Peyer's patch (tissue), 4 donors: Measurements from ENCODE around the gene ZNF609. TPM values are rescaled to one million over a fixed set of nuclear protein-coding genes. Genes with fewer than 3 reads are reported as not detected.
A peak's percentile ranks its signal among the peaks of the same experiment; 100 is the strongest.
"Not testable (repeated sequence)": the region's sequence is repeated elsewhere in the genome, so short reads cannot be mapped to it uniquely, and the experiment has no call there.

Experiments
- DNase-seq, 3 donors: peaks; one replicate each; pipeline ENCODE4 v3.0.0-alpha.2; 2017 to 2019
- H3K27ac ChIP-seq, 4 donors: fragments of 200-600 bp; sonication (generic); one replicate each; pipeline ENCODE4 v1.5.1; 2016 to 2019
- H3K27me3 ChIP-seq, 2 donors: fragments of 200-600 bp; sonication (generic); one replicate each; pipeline ENCODE4 v1.5.1; 2019
- H3K36me3 ChIP-seq, 3 donors: fragments of 200-600 bp; sonication (generic); one replicate each; pipeline ENCODE4 v1.5.1; 2016 to 2019
- H3K4me1 ChIP-seq, 4 donors: fragments of 200-600 bp; sonication (generic); one replicate each; pipeline ENCODE4 v1.5.1; 2016 to 2019
- H3K4me3 ChIP-seq, 4 donors: fragments of 200-600 bp; sonication (generic); 1 replicate in 3 of 4; 2 replicates in 1 of 4; pipeline ENCODE4 v1.5.1; 2016 to 2019; ENCODE audit warnings: mild to moderate bottlenecking in 1 of 4
- H3K9me3 ChIP-seq, 4 donors: fragments of 200-600 bp; sonication (generic); one replicate each; pipeline ENCODE4 v1.5.1; 2016 to 2019; ENCODE audit warnings: mild to moderate bottlenecking in 1 of 4
- CTCF ChIP-seq, 6 experiments: fragments of 450-650 bp in 4 of 6; fragments of 200-600 bp in 2 of 6; sonication (generic) in 1 of 6; IDR thresholded peaks; one replicate each; pipeline ENCODE4 v1.5.1; 2017 to 2019; ENCODE audit warnings: antibody characterized with exemption in 6 of 6, mild to moderate bottlenecking in 3 of 6, moderate library complexity in 1 of 6
- POLR2A ChIP-seq, 2 donors: fragments of 450-650 bp; IDR thresholded peaks; one replicate each; pipeline ENCODE4 v1.5.1; 2017; ENCODE audit warnings: antibody characterized with exemption in 2 of 2, mild to moderate bottlenecking in 2 of 2, moderate library complexity in 2 of 2
- total RNA-seq, 4 donors: library from RNA; depleted of rRNA; stranded (reverse); fragments of >200 nt; gene quantifications; one replicate each; pipeline ENCODE4 v1.1.0, GENCODE V29; 2016

Gene ZNF609
- total RNA-seq, 4 donors from 2014 or later = 22.1 to 57.8 (median 36.0) TPM

GRCh38 chr15:64483749-64484148, 23.4 kb downstream of the ZNF609 start:
- Histone ChIP-seq H3K27ac (no peak overlapping the region), H3K36me3 (no peaks in the 10 kb centered on the region), H3K9me3 (no peaks in the 10 kb centered on the region), H3K4me1 (no peaks in the 10 kb centered on the region), H3K4me3 (no peak overlapping the region), H3K27me3 (no peaks in the 10 kb centered on the region)
- DNase-seq = no peak
- TF ChIP-seq POLR2A (IDR thresholded peaks at IDR 0.05) (no peak), CTCF (IDR thresholded peaks at IDR 0.05) (no peak)

- no peak overlapping the region for H3K27ac ChIP-seq
- no peaks in the 10 kb centered on the region for H3K27me3 ChIP-seq
- H3K9me3 ChIP-seq = no peaks in the 10 kb centered on the region
- no peaks in the 10 kb centered on the region for H3K4me1 ChIP-seq
- TF ChIP-seq CTCF (IDR thresholded peaks at IDR 0.05) = no peak
- TF ChIP-seq POLR2A (IDR thresholded peaks at IDR 0.05) = no peak
- no peaks in the 10 kb centered on the region for H3K36me3 ChIP-seq
- no peak for DNase-seq
- H3K4me3 ChIP-seq = no peak overlapping the region
Measured at GRCh38 chr15:64485796-64486195, 25.4 kb downstream of the ZNF609 start.

- Histone ChIP-seq H3K4me1 (peaks cover 0 to 3% (median 0%) of the 10 kb centered on the region in 4 donors), H3K4me3 (no peak overlapping the region), H3K27me3 (no peaks in the 10 kb centered on the region), H3K36me3 (no peaks in the 10 kb centered on the region), H3K9me3 (no peaks in the 10 kb centered on the region), H3K27ac (no peak overlapping the region)
- no peak for TF ChIP-seq POLR2A (IDR thresholded peaks at IDR 0.05)
- no peak for TF ChIP-seq CTCF (IDR thresholded peaks at IDR 0.05)
- DNase-seq = no peak
Measured at GRCh38 chr15:64490598-64491259, 30.4 kb downstream of the ZNF609 start.

GRCh38 chr15:64493641-64494040, 33.3 kb downstream of the ZNF609 start:
- Histone ChIP-seq H3K4me3 (no peak overlapping the region), H3K9me3 (no peaks in the 10 kb centered on the region), H3K4me1 (peaks cover 0 to 3% (median 0%) of the 10 kb centered on the region in 4 donors), H3K27ac (no peak overlapping the region), H3K27me3 (no peaks in the 10 kb centered on the region), H3K36me3 (no peaks in the 10 kb centered on the region)
- TF ChIP-seq CTCF (IDR thresholded peaks at IDR 0.05) (no peak), POLR2A (IDR thresholded peaks at IDR 0.05) (no peak)
- no peak for DNase-seq

- H3K9me3 ChIP-seq, H3K27ac ChIP-seq, H3K4me1 ChIP-seq: not testable (repeated sequence)
Measured at GRCh38 chr15:64495968-64496367, 35.6 kb downstream of the ZNF609 start.

GRCh38 chr15:64500695-64501395, 40.5 kb downstream of the ZNF609 start:
- no peak overlapping the region for H3K4me3 ChIP-seq
- peaks cover 0 to 46% (median 10%) of the 10 kb centered on the region in 4 donors for H3K4me1 ChIP-seq
- DNase-seq = no peak
- no peaks in the 10 kb centered on the region for H3K9me3 ChIP-seq
- peak overlapping the region in 1 of 4 donors; percentile 12 for H3K27ac ChIP-seq
- TF ChIP-seq POLR2A (IDR thresholded peaks at IDR 0.05) (no peak), CTCF (IDR thresholded peaks at IDR 0.05) (no peak)
- peaks cover 0 to 15% (median 0%) of the 10 kb centered on the region in 3 donors for H3K36me3 ChIP-seq
- H3K27me3 ChIP-seq = no peaks in the 10 kb centered on the region

More at GRCh38 chr15:64495968-64496367, 35.6 kb downstream of the ZNF609 start:
- DNase-seq, H3K4me3 ChIP-seq, H3K27me3 ChIP-seq: not testable (repeated sequence)
- H3K36me3 ChIP-seq = peaks cover 0 to 15% (median 0%) of the 10 kb centered on the region in 3 donors
